GM21529 (cell line): ENCODE results near the gene PIP5KL1.
"Not testable (repeated sequence)": the region's sequence is repeated elsewhere in the genome, so short reads cannot be mapped to it uniquely, and the experiment has no call there.

Source experiments
- ATAC-seq: cut with Tn5 transposase; IDR thresholded peaks from one replicate; pipeline ENCODE4 v1.9.1; 2021; ENCODE audit not compliant: unreplicated experiment

Gene PIP5KL1

DNA sequence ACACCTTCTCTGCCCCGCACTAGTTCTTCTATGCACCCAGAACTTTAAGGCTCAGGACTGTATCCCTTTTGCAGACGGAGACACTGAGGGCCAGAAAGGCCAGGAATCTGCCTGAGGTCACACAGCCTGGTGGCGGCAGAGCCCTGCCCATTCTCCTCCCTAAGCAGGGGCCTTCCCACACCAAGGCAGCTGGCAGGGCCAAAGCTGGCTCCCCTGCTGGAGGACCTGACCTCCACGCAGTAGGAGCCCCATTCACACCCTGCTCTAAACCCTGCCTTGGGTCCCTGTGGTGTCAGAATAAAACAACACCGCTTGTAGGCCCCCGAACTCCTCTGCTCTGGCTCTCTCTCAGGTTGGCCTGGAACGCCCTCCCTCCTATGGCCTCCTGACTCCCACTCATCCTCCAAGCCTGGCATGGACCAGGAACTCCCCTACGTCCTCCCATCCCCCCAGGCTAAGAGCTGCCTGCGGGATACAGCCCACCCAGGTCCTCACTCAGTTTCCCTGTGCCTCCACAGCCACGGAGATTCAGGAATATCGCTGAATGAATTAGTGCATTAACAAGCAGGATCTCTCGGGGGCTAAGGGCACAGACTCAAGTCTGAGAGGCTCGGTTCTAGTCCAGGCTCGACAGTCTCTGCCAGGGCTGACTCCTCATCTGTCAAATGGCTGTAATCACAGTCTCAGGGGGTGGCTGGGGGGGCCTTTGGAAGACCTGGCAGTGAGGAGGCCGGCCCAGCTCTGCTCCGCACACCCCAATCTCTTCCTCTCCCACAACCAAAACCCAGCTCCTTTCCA is 34.0 kb downstream of the PIP5KL1 start:
- no peak for ATAC-seq

DNA sequence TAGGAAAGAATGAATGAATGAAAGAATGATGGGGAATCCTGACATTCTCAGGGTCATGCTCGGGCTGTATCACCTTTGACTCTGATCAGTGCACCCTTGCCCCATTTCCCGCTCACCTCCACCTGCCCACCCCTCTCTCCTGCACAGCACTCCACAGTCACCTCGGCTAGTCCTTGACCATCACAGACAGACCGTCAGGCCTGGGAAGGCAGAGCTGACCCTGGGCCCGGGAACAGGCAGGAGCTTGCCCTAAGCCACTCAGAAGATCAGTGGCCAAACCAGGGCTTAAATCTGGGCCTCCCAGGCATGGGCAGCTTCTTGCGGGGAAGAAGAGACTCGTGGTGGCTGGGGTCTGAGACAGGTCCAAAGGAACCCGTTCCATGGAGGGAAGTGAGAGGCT is 34.8 kb downstream of the PIP5KL1 start:
- ATAC-seq: no peak

DNA sequence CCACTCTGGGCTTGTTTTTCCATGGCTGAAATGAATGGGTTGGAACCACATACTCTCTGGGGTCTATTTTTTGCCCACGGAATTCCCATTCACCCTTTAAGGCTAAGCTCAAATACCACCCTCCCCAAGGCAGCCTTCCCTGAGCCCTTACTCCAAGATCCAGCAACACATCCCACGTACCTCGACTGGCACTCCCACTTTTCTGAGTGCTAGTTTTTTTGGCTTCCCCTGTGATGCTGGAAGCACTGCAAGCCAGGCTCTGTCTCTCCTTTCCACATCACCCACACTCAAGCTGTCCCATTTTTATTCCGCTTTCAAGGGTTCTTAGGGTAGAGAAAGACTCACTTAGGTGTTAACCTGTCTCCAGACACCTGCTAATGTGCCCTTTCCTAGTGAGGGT is 37.2 kb downstream of the PIP5KL1 start:
- ATAC-seq: no peak

- ATAC-seq: no peak
These were observed 37.7 kb downstream of the PIP5KL1 start for GRCh38 chr9:127892831-127893230.

DNA sequence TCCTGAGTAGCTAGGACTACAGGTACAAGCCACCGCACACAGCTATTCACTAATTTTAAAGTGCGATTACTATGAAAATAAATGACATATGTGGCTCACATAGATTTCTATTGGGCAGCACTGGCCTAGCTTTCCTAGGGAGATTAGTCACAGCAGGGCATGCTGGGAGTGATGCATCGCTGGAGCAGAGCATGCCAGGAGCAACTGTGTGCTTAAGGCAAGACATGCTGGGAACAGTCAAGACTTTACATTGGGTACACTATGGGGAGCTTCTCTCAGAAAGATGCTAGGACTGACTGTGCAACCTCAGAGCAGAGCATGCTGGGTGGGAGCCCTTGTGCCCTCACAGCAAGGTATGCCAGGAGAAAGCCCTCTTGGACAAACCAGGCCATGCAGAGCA is 40.5 kb downstream of the PIP5KL1 start:
- no peak for ATAC-seq

DNA sequence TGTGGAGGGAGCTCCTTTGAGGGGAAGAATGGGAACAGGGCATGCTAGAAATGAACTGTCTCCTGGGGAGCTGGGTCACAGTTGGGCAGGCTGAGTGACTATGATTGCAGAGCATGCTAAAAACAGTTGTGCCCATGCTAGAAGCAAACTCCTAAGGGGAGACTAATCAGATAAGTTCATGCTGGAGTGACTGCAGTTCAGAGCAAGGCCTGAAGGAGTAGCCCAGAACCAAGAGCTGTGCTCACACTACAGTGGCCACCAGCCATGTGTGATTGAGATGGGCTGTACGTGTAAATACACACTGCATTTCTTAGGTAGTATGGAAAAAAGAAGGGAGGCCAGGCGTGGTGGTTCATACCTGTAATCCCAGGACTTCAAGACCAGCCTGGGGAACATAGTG is 42.8 kb downstream of the PIP5KL1 start:
- ATAC-seq: no peak

DNA sequence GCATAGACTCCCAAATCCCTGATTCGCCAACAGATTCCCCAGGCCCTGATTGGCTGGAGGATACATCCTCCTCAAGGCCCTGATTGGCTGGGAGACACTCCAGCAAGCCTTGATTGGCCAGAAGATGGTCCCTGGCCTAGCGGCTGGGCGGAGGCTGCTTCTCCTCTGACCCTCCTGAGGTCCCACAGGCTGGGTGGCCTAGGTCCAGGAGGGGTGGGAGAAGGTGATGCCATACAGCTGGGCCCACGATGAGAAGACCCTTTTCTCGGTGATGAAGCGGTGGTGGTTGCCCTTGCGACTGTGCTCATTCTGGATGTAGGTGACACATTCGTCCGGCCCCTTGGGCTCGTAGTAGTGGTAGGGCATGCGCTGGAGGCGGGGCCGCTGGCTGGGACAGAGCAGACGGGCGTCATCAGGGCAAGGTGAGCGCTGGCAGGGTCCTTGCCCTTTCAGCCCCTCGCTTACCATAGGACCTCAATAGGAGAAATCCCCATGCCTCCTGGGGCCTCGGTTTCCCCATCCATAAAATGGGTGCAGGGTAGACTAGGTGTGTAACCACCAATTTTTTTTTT is 44.1 kb downstream of the PIP5KL1 start:
- no peak for ATAC-seq

- no peak for ATAC-seq
These were observed 44.9 kb downstream of the PIP5KL1 start for GRCh38 chr9:127885508-127886281.

DNA sequence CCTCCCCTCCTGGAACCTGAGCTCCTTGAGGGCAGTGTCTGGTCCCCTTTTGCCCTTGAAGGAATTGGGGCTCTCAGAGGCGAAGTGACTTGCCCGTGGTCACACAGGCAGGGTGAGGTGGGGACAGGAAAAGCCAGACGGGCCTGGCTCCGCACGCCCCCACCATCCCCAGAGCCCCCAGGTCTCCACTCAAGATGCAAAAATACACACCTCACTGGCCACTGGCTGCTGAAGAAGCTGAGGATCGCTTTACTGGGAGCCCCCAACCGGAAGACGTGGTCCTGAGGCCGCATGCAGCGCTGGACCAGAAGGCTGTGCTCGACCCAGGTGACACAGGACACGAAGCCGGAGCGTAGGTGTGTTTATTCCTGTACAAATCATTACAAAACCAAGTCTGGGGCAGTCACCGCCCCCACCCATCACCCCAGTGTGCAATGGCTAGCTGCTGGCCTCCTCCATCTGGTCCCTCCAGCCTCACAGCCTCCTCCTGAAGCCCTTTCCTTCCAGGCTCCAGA is 45.5 kb downstream of the PIP5KL1 start:
- no peak for ATAC-seq

- ATAC-seq: no peak
These were observed 46.1 kb downstream of the PIP5KL1 start for GRCh38 chr9:127884427-127884911.

DNA sequence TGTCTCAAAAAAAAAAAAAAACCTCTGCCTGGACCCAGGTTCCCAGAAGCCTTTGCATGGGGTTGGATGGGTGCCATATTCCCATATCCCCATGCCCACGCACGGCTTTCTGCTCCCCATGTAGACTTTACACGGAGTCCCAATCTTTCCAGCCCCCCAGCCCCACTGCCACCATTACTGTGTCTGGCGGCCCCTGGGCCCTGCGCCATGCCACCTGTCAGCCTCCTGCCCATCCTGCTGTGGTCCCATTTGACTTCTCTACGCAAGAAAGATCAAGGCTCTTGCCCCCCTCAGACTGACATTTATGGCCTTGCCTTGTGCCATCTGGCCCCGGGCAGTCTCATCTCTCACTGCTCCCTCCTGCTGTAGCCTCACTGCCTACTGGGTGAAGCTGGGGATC is 46.6 kb downstream of the PIP5KL1 start:
- ATAC-seq: no peak

- ATAC-seq: not testable (repeated sequence)
These were observed 48.9 kb downstream of the PIP5KL1 start for GRCh38 chr9:127881715-127882114.

- no peak for ATAC-seq
These were observed 50.4 kb downstream of the PIP5KL1 start for GRCh38 chr9:127880143-127880542.

GRCh38 chr9:127878652-127879390 is 51.8 kb downstream of the PIP5KL1 start:
- ATAC-seq: no peak

DNA sequence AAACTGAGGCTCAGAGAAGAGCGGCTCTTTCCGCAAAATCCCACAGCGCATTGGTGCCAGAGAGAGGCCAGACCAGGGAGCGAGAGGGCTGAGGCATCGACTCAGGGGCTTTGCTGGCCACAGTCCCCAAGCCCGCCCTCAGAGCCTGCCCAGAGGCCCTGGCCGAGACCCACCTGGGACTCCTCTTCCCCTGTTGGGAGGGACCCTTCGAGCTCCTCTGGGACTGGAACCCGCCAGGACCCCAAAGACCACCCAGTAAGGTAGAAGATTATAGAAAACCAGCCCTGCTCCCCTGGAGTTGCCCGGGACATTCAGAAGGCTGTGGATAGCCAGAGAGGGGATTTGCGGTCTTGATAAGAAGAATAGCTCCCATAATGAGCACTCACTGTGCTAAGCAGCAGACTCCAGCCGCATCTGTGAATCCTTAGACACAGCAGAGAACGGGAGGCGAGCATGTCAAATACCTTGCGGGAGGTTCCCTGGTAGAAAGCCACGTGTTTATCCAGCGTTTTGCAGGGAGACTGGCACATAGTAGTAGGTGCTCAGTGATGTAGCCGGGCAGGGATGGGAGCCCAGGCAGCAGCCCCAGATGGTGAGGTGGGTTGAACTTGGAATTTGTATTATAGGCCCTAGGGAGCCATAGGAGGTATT is 52.5 kb downstream of the PIP5KL1 start:
- ATAC-seq: no peak

DNA sequence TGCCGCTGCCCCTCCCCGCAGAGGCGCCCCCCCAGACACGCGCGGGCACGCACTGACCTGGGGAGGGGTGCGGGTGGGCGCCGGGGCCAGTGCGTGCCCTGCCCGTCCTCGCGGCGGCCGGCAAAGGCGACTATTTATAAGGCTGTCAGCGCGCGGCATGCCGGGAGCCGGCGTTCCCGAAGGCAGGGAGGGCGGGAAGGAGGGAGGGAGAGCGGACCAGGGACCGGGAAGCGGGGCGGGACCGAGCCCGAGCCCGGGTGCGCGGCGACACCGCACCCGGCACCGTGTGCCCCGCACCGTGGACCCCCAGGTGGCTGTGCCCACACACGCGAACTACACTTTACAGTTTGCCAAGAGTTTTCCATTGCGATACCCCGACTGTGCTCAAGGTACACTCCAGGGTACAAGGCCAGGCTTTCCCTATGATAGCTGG is 53.0 kb downstream of the PIP5KL1 start, which contains the start of gene AK1:
Gene AK1, minus strand, starts transcription at position 110 of the 433 bp plus-strand sequence. CDS start 3,058 bp downstream, outside the sequence.
- no peak for ATAC-seq

DNA sequence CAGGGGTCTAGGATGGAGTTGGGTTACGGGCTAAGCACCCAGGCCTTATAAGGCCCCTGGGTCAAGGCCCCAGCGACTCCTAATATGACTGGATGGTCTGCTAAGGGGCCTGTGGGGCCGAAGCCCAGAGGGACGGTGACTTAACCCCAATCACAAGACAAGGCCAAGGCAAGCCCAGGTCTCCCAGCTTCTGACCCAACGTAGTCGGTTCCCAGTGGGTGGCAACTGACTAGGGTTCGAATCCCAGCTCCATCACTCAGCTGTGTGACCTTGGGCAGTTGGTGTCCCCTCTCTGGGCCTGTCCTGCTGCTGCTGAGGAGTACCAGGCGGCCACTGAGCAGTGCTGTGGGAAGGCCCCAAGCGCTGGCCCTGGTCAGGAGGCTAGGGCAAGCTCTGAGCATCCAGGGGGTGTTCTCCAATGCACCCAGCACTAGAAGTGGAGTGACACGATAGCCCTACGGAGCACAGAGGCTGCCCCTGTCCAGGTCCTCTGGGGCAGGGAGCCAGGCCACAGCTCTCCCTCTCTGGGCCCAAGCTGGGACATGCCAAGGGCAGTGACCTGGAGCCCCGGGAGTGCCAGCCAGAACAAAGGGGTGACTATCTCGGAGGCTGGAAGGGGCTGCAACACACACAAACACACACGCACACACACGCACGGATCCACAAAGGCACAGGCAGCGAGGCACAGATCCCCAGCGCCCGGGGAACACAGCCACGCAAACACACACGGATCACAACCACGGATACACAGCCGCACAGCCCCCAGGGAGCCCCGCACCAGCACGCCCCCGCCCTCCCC is 53.6 kb downstream of the PIP5KL1 start:
- ATAC-seq: no peak

DNA sequence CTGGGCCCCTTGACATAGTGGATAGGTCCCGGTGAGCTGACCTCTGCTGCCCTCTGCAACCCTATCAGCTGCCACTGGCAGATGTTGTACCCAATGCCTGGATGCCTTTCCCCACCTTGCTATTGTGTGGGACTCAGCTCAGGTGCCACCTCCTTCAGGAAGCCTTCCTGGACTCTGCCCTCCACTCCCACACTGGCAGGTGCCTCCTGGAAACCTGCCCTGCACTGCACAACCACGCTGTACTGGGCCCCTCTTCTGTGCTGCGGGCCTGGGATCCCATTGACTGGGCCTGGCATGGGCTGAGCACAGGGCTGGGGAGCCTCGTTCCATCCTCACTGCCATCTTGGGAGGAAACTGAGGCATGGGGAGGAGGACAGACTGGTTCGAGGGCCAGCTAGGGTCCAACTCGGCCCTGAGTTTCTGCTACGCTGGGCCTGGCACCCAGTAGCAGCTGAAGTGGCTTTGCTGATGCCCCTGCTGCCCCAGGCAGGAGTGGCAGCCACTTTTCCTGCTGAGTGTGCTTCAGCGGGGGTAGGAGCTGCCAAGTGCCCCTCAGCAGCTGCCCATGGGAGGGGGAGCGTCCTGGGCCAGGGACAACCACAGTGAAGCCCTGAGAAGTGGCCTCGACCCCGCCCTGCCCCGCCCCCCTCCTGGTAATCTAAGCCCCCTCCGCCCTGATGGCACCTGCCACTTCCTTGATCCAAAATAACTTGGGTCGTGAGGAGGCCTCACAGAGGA is 54.4 kb downstream of the PIP5KL1 start:
- no peak for ATAC-seq
